GM23338 (cell line): Measurements from ENCODE around the gene CUBN.

ENCODE experiments used
- EZH2 ChIP-seq: fragments of 200-600 bp; sonication (generic); IDR thresholded peaks from one replicate; pipeline ENCODE4 v1.8.0; 2017; ENCODE audit warnings: antibody characterized with exemption, mild to moderate bottlenecking, low read depth; ENCODE audit not compliant: unreplicated experiment
- EZH2phosphoT487 ChIP-seq: fragments of 200-600 bp; sonication (generic); IDR thresholded peaks from one replicate; pipeline ENCODE4 v1.8.1; 2018; ENCODE audit warnings: antibody characterized with exemption; ENCODE audit not compliant: unreplicated experiment
- JUNB ChIP-seq: IDR thresholded peaks from one replicate; pipeline ENCODE4 v1.6.1; 2016; ENCODE audit warnings: antibody characterized with exemption; ENCODE audit not compliant: unreplicated experiment
- NANOG ChIP-seq: IDR thresholded peaks from 2 replicates; pipeline ENCODE4 v1.6.1; 2016; ENCODE audit warnings: antibody characterized with exemption, borderline replicate concordance
- TF ChIP-seq, protein P1 (sequence below): IDR thresholded peaks from 2 replicates; pipeline ENCODE4 v1.6.1; 2016; ENCODE audit warnings: antibody characterized with exemption
- TF ChIP-seq, protein P2 (sequence below), 2 experiments: fragments of 200-600 bp in 1 of 2; sonication (generic) in 1 of 2; conservative IDR thresholded peaks; 2 replicates each; pipeline versions ENCODE4 v1.5.1 to v1.6.1; 2016 to 2017; ENCODE audit warnings: antibody characterized with exemption in 2 of 2, low read depth in 2 of 2, mild to moderate bottlenecking in 2 of 2, moderate library complexity in 1 of 2

DNA sequence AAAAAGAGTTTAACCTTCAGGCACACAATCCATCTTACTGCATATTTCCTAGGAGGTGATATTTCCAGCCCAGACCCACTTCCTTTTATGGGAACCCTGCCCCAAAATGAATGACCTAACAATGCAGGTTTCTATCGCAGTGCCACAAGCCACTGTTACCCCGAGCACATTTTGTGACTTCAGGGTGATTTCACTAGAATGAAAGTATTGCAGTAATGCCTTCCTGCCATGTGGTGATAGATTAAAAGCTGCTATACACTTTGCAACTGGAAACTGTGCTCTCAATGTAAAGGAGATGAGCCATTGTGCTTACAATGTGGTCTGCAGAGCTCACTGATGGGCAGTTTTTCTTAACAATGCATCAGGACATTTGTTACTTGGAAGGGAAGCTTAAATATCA, 221.9 kb downstream of the CUBN start:
- TF ChIP-seq, protein P1, sequence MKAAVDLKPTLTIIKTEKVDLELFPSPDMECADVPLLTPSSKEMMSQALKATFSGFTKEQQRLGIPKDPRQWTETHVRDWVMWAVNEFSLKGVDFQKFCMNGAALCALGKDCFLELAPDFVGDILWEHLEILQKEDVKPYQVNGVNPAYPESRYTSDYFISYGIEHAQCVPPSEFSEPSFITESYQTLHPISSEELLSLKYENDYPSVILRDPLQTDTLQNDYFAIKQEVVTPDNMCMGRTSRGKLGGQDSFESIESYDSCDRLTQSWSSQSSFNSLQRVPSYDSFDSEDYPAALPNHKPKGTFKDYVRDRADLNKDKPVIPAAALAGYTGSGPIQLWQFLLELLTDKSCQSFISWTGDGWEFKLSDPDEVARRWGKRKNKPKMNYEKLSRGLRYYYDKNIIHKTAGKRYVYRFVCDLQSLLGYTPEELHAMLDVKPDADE: no peak
- TF ChIP-seq JUNB (no peak), EZH2 (no peak), EZH2phosphoT487 (no peak), NANOG (no peak)
- TF ChIP-seq, protein P2, sequence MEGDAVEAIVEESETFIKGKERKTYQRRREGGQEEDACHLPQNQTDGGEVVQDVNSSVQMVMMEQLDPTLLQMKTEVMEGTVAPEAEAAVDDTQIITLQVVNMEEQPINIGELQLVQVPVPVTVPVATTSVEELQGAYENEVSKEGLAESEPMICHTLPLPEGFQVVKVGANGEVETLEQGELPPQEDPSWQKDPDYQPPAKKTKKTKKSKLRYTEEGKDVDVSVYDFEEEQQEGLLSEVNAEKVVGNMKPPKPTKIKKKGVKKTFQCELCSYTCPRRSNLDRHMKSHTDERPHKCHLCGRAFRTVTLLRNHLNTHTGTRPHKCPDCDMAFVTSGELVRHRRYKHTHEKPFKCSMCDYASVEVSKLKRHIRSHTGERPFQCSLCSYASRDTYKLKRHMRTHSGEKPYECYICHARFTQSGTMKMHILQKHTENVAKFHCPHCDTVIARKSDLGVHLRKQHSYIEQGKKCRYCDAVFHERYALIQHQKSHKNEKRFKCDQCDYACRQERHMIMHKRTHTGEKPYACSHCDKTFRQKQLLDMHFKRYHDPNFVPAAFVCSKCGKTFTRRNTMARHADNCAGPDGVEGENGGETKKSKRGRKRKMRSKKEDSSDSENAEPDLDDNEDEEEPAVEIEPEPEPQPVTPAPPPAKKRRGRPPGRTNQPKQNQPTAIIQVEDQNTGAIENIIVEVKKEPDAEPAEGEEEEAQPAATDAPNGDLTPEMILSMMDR (conservative IDR thresholded peaks at IDR 0.05; ENCODE audit: low read depth in 2 of 2): no peak
